ENCODE measurements around the gene C11orf91. TPM values are rescaled to one million over a fixed set of nuclear protein-coding genes. Genes with fewer than 3 reads are reported as not detected.

Gene C11orf91
- total RNA-seq, 1 donor from 2014 or later, result not detected

DNA sequence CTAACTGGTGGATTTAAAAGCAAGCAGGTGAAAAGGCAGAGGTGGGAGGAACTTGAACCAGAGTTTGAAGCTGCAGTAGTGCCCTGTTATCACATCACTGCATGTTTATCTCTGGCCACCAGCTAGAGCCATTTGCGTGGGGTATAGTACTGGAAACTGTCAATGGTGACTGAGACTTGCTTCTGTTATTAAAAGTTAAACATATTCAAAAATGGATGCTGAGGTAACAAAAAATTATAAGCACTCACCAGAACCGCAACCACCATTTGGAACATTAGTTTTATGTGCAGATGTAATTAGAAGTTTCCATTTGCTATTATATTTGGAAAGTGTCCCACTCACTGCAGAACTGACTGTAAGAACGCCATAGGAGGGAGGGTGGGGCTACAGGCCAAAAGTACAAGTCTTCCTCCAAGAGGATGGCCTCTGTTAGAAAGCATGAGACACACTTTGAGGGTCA, 36.8 kb upstream of the C11orf91 start:
- Histone ChIP-seq H3K27me3 (ENCODE audit: low read depth) (no peaks in the 10 kb centered on the region), H3K4me3 (no peak overlapping the region), H3K9me3 (no peaks in the 10 kb centered on the region), H3K4me1 (peaks cover 28% of the 10 kb centered on the region), H3K36me3 (peaks cover 12% of the 10 kb centered on the region), H3K27ac (peak overlapping the region; percentile 31)
- no peak for TF ChIP-seq CTCF (IDR thresholded peaks at IDR 0.05)
- ATAC-seq (no peak), DNase-seq (no peak)
- intact Hi-C loops (cut with DNase I), result no loop called here

DNA sequence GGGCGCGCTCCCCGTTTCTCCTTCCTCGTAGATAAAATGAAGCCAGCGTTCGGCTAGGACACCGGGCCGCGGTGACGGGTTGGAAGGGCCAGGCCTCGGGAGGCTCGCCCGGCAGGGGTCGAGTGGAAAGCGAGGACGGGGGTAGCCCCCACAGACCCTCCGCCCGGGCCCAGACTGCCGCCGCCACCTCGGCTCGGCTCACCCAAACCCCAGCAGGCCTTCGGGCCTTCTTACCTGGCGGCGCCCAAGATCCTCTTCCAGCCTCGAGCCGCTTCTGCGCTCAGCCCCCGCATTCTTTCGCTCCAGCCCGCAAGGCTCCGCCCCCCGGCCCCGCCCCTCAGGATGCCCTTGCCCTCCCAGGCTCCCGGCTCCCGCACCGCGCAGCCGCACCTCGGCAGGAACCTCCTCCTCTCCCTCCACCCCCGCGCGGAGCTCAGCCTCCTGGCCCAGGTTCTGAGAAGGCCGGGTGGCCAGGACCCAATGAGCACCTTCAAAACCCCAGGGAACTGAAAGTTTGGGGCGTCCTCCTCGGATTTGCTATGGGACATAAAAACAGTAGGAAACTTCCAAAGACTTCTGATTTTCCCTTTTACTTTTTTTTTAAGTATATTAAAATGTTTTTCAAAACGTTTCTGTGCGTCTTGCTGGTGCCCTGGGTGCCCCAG, 35.7 kb upstream of the C11orf91 start, which contains the start of gene CD59:
TSS of gene CD59 (minus strand) at position 276 of the 665 bp plus-strand sequence. CDS start 13,978 bp downstream, outside the sequence.
- H3K27me3 ChIP-seq (ENCODE audit: low read depth), result no peaks in the 10 kb centered on the region
- peak within 1 kb of the TSS; percentile 98 for H3K4me3 ChIP-seq
- intact Hi-C loops (cut with DNase I), result no loop called here
- peak; percentile 98 for DNase-seq
- H3K4me1 ChIP-seq, result peaks cover 39% of the 10 kb centered on the region
- H3K36me3 ChIP-seq, result peaks cover 14% of the 10 kb centered on the region
- peak; percentile 96 to 97 for ATAC-seq
- H3K27ac ChIP-seq, result peak within 1 kb of the TSS; percentile 97
- TF ChIP-seq CTCF (IDR thresholded peaks at IDR 0.05), result no peak
- no peaks in the 10 kb centered on the region for H3K9me3 ChIP-seq

GRCh38 chr11:33735271-33736147, 34.9 kb upstream of the C11orf91 start:
- peaks cover 14% of the 10 kb centered on the region for H3K36me3 ChIP-seq
- peak overlapping the region; percentile 98 for H3K4me3 ChIP-seq
- peak overlapping the region; percentile 97 for H3K27ac ChIP-seq
- H3K9me3 ChIP-seq, result no peaks in the 10 kb centered on the region
- ATAC-seq, result peak; percentile 33 to 54
- H3K4me1 ChIP-seq, result peaks cover 47% of the 10 kb centered on the region
- intact Hi-C loops (cut with DNase I), result no loop called here
- TF ChIP-seq CTCF (IDR thresholded peaks at IDR 0.05), result no peak
- peak; percentile 71 for DNase-seq
- H3K27me3 ChIP-seq (ENCODE audit: low read depth), result no peaks in the 10 kb centered on the region

DNA sequence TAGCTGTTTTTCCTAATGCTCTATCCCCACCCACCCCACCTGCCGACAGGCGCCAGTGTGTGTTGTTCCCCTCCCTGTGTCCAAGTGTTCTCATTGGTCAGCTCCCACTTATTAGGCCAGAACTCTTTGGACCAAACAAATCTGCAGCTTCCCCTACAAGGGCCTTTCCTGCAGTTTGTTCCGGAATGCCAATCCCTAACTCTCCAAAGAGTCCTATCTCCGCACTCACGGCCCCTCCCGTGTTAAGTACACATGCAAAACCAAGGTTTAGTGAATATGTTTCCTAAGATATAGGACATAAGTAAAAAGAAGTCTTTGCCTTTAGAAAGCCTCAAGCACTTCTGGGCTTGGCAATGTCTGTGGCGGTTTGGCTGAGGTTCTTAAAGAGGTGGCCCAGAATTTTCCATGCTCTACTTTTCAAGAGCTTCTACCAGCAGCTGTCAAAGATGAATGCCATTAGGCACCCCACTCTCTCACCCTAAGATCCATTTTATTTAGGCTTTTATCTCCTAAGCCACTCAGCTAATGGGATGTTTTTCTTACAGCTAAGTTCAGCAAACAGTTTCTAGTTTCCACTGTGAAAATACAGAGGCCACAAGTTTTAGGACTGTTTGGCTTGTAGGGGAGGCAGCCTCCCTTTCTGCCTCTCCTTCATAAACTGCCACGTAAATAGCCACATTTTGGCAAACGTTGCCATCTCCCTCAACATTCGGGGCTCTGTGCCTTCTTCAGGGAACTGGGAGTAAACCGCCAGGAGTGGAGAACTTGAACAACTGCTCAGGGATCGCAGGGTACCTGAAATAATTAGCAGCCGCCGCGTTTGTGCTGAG, 34.0 kb upstream of the C11orf91 start:
- ATAC-seq, result peak; percentile 62 to 63
- intact Hi-C loops (cut with DNase I), result no loop called here
- no peak for TF ChIP-seq CTCF (IDR thresholded peaks at IDR 0.05)
- Histone ChIP-seq H3K4me1 (peaks cover 55% of the 10 kb centered on the region), H3K9me3 (no peaks in the 10 kb centered on the region), H3K27me3 (ENCODE audit: low read depth) (no peaks in the 10 kb centered on the region), H3K36me3 (peaks cover 14% of the 10 kb centered on the region), H3K27ac (peak overlapping the region; percentile 97), H3K4me3 (peak overlapping the region; percentile 98)
- DNase-seq, result peak; percentile 69

DNA sequence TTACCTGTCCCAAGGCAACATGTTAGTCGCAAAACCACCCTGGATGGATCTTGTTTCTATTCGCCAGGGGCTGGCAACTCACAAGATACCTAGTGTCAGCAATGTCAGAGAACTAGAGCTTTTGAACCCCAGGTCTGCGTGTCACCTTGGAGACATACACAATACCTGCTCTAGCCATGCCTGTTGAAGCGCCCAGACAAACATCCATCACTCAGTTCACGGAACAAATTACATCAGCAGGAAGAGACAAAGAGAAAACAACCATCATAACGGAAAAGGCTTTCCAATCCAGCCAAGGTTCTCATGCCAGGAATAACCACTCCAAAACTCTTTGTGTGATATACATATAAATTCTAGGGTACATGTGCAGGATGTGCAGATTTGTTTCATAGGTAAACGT, 33.4 kb upstream of the C11orf91 start:
- ATAC-seq, result no peak

More for the DNA sequence above, 33.4 kb upstream of the C11orf91 start:
- Histone ChIP-seq H3K27ac (peak overlapping the region; percentile 97), H3K4me3 (peak overlapping the region; percentile 98), H3K27me3 (ENCODE audit: low read depth) (no peaks in the 10 kb centered on the region), H3K36me3 (peaks cover 14% of the 10 kb centered on the region), H3K4me1 (peaks cover 55% of the 10 kb centered on the region), H3K9me3 (no peaks in the 10 kb centered on the region)
- intact Hi-C loops (cut with DNase I), result no loop called here
- TF ChIP-seq CTCF (IDR thresholded peaks at IDR 0.05), result no peak
- no peak for DNase-seq
